HUES6 (cell line): ENCODE measurements around the gene EPB41L4B.
"Not testable (repeated sequence)": the region's sequence is repeated elsewhere in the genome, so short reads cannot be mapped to it uniquely, and the experiment has no call there.

Experiments
- H3K27ac ChIP-seq: 2 replicates; pipeline ENCODE4 v1.7.0; 2013; ENCODE audit warnings: low read depth, mild to moderate bottlenecking, low read length, inconsistent platforms
- H3K27me3 ChIP-seq: 2 replicates; pipeline ENCODE4 v1.6.1; 2013; ENCODE audit warnings: low read length; ENCODE audit not compliant: control insufficient read depth, insufficient read depth
- H3K36me3 ChIP-seq: 2 replicates; pipeline ENCODE4 v1.6.1; 2013; ENCODE audit warnings: low read length; ENCODE audit not compliant: control insufficient read depth, insufficient read depth
- H3K4me1 ChIP-seq: 2 replicates; pipeline ENCODE4 v1.6.1; 2013; ENCODE audit warnings: low read length; ENCODE audit not compliant: control insufficient read depth, insufficient read depth
- H3K4me3 ChIP-seq: 2 replicates; pipeline ENCODE4 v1.5.1; 2013; ENCODE audit warnings: low read depth, low read length
- H3K9ac ChIP-seq: one replicate; pipeline ENCODE4 v1.6.1; 2013; ENCODE audit warnings: mild to moderate bottlenecking, low read length
- H3K9me3 ChIP-seq: 2 replicates; pipeline ENCODE4 v1.6.1; 2013; ENCODE audit warnings: low read depth, low read length; ENCODE audit not compliant: control insufficient read depth, insufficient read depth

The EPB41L4B gene

DNA sequence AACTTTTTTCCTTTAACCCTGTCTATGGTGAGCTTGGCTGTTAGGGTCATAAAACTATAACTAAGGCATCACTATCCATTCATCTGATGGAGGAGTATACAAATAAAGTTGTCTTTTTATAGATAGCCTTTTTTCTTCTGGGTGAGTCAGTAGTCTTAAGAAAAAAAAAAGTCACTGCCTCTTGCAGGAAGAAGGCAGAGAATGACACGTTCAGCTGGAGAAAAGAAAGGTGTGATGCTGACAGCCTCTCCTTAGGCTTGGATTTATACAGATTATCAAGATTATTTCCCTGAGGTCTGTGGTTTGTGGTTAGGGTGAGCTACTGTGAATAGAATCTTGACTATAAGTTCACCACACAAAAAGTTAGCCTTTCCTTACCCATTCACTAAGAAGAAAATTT is 23.0 kb downstream of the EPB41L4B start:
- Histone ChIP-seq H3K4me3 (no peak overlapping the region), H3K9ac (no peak overlapping the region), H3K27ac (no peak overlapping the region), H3K36me3 (no peaks in the 10 kb centered on the region), H3K4me1 (no peaks in the 10 kb centered on the region), H3K27me3 (no peaks in the 10 kb centered on the region), H3K9me3 (no peaks in the 10 kb centered on the region)

DNA sequence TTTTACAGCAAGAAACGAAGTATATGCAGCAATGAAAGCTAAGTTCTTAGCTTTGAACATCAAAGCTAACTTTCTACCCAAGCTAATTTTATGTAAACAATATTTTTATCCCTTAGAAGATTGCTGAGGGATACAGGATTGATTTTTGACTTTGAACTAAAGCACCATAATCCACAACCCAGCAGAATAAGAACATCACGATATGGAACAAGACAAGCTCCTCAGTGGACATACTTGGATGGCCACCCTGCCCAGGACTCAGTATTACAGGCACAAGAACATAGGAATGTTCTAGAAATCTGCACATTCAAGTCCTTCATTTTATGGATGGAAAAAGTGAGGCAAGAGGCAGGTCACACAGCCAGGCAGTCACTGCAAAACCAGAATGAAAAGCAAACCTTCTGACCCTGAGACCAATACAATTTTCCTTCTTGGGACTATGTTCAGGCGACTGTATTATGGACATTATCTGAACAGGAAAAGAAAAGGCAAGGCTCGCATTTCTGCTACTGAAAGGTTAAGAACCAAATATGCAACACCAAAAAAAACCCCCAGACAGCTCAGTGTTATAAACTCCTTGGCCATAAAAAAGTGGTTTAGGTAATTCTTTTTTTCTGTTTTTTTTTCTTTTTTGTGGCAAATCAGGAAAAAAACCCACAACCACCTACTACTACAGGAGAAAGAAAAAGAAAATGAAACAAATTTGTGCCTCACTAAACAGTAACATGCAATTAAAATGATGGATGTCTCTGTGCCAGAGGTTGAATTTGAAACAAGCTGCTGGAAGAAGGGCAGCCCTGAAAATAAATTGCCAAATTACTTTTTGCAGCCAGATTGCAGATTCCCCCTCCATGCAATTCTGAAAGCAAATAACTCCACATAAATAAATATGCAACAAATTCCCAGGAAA is 25.4 kb downstream of the EPB41L4B start:
- no peaks in the 10 kb centered on the region for H3K9me3 ChIP-seq
- H3K9ac ChIP-seq: no peak overlapping the region
- H3K4me1 ChIP-seq: no peaks in the 10 kb centered on the region

DNA sequence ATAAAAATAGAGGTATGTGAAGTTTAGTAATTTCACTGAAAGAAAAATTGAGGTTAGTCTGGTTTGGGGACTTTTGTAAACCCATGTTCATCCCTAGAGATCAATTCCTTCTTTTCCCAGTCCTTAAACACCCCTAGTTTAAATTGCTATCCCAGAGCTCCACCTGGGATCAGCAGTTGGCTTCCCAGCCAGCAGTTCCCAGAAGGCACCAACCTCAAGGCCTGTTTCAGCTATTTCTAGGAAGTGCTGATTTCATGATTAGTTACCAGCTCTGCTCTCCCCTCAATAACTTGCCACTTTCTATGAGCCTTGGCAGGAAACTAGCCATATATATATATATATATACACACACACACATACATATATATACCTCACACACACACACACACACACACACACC is 30.5 kb downstream of the EPB41L4B start:
- peaks cover 7% of the 10 kb centered on the region; the same call in 1 of the 2 replicates for H3K4me1 ChIP-seq

More for the DNA sequence above, 25.4 kb downstream of the EPB41L4B start:
- Histone ChIP-seq H3K4me3 (no peak overlapping the region), H3K36me3 (no peaks in the 10 kb centered on the region), H3K27me3 (no peaks in the 10 kb centered on the region), H3K27ac (no peak overlapping the region)

DNA sequence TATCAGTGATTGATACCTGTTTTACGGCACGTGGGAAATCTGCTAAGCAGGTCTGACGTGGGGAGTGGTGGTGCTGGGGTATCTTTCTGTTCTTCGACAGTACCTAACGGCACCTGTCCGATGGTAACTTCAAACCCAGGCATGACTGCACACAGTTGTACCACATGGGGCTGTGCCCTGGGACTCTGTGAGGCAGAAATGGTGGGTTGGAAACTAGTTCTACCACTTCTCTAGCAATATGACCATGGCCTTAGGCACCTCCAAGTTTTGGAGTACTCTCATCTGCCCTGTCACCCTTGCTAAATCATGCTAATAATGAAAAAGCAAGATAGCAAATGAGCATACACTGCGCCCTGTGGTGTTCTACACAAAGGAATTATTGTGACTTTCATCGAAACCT is 30.9 kb downstream of the EPB41L4B start:
- no peak overlapping the region for H3K4me3 ChIP-seq
- no peaks in the 10 kb centered on the region for H3K9me3 ChIP-seq
- peaks cover 7% of the 10 kb centered on the region; the same call in 1 of the 2 replicates for H3K4me1 ChIP-seq
- H3K36me3 ChIP-seq: no peaks in the 10 kb centered on the region
- no peak overlapping the region for H3K27ac ChIP-seq
- H3K27me3 ChIP-seq: no peaks in the 10 kb centered on the region
- H3K9ac ChIP-seq: no peak overlapping the region

More for the DNA sequence above, 30.5 kb downstream of the EPB41L4B start:
- Histone ChIP-seq H3K9me3 (no peaks in the 10 kb centered on the region), H3K36me3 (no peaks in the 10 kb centered on the region), H3K4me3 (no peak overlapping the region), H3K27me3 (no peaks in the 10 kb centered on the region), H3K27ac (no peak overlapping the region), H3K9ac (no peak overlapping the region)

GRCh38 chr9:109289186-109289585 is 31.7 kb downstream of the EPB41L4B start:
- H3K4me1 ChIP-seq: peaks cover 7% of the 10 kb centered on the region; the same call in 1 of the 2 replicates
- H3K9me3 ChIP-seq: no peaks in the 10 kb centered on the region
- no peak overlapping the region for H3K27ac ChIP-seq
- no peaks in the 10 kb centered on the region for H3K27me3 ChIP-seq
- H3K36me3 ChIP-seq: no peaks in the 10 kb centered on the region
- no peak overlapping the region for H3K4me3 ChIP-seq
- no peak overlapping the region for H3K9ac ChIP-seq

DNA sequence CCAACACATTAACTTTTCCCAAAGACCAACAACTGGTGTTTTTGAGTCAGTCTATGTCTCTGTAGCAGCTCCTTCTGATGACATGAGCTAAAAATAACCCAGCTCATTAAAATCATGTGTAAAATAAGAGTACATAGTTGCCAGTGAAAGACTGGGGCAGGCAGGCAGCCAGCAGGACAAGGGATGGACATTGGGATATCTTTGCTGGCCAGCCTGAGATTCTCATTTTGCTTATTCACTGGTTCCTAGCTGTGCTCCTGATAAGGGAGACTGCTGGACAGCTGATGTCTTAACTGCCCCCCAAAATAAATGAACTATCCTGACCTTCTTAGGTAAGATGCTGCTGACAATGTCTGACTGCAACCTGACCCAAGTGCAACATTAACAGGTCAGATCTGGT is 33.9 kb downstream of the EPB41L4B start:
- Histone ChIP-seq H3K4me1 (peaks cover 7% of the 10 kb centered on the region; the same call in 1 of the 2 replicates), H3K36me3 (no peaks in the 10 kb centered on the region), H3K9ac (no peak overlapping the region), H3K27ac (no peak overlapping the region), H3K9me3 (no peaks in the 10 kb centered on the region), H3K4me3 (no peak overlapping the region), H3K27me3 (no peaks in the 10 kb centered on the region)

DNA sequence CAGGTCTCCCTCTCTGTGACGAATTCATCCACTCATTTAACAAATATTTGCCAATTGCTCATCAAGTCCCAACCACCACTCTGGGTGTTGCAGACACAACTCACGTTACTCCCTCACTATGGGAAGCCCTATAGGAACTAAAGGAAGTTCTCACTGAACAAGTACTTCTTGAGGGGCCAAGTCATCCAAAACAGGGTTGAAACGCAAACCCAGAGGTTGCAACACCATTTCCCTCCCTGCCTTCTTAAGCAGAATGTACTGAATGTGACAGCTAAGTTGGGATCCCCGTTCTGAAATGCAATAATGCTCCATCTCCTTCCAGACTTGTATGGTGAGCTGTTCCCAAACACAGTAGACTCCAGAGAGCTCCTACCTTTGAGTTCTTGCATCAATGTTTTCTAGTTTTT is 34.3 kb downstream of the EPB41L4B start:
- H3K9me3 ChIP-seq: no peaks in the 10 kb centered on the region
- H3K4me3 ChIP-seq: no peak overlapping the region
- H3K9ac ChIP-seq: no peak overlapping the region
- H3K27me3 ChIP-seq: no peaks in the 10 kb centered on the region
- no peaks in the 10 kb centered on the region for H3K36me3 ChIP-seq
- H3K4me1 ChIP-seq: peaks cover 7% of the 10 kb centered on the region; the same call in 1 of the 2 replicates
- H3K27ac ChIP-seq: no peak overlapping the region

GRCh38 chr9:109283672-109284071 is 37.2 kb downstream of the EPB41L4B start:
- not testable (repeated sequence) for H3K9me3 ChIP-seq, H3K4me1 ChIP-seq, H3K4me3 ChIP-seq, H3K27ac ChIP-seq, H3K9ac ChIP-seq, H3K36me3 ChIP-seq, H3K27me3 ChIP-seq

DNA sequence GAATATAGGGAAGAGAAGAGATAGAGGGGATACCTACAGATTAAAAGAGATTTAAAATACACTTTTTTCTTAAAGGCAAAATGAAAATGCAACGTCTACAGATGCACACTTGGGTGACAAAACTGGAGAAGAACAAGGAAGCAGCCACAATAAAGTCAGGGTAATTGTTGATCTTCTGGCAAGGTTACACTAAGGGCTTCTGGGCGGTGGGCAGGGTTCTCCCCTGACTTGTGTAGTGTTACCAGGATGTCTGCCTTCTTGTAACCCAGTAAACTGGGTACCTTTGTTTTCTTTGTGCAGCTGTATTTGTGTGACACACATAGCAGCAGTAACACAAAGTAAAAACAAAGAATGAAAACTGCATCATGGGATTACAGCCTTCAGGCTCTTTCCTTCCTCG is 37.8 kb downstream of the EPB41L4B start:
- Histone ChIP-seq H3K36me3 (peaks cover 3% of the 10 kb centered on the region; the same call in 1 of the 2 replicates), H3K4me1 (no peaks in the 10 kb centered on the region), H3K27ac (no peak overlapping the region), H3K27me3 (no peaks in the 10 kb centered on the region), H3K4me3 (no peak overlapping the region), H3K9me3 (no peaks in the 10 kb centered on the region), H3K9ac (no peak overlapping the region)

- H3K27me3 ChIP-seq: no peaks in the 10 kb centered on the region
- H3K9me3 ChIP-seq: no peaks in the 10 kb centered on the region
- H3K4me3 ChIP-seq: no peak overlapping the region
- peaks cover 3% of the 10 kb centered on the region; the same call in 1 of the 2 replicates for H3K36me3 ChIP-seq
- no peaks in the 10 kb centered on the region for H3K4me1 ChIP-seq
- H3K27ac ChIP-seq: no peak overlapping the region
- H3K9ac ChIP-seq: no peak overlapping the region
Observed at GRCh38 chr9:109282302-109282701, 38.6 kb downstream of the EPB41L4B start.

DNA sequence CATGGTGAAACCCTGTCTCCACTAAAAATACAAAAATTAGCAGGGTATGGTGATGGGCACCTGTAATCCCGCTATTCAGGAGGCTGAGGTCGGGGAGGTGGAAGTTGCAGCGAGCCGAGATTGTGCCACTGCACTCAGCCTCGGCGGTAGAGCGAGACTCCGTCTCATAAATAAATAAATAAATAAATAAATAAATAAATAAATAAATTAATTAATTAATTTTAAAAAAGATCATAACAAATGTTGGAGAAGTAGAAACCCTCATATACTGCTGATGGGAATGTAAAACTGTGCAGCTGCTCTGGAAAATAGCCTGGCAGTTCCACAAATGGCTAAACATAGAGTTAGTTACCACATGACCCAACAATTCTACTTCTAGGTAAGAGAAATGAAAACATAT is 39.3 kb downstream of the EPB41L4B start:
- H3K36me3 ChIP-seq: peaks cover 3% of the 10 kb centered on the region; the same call in 1 of the 2 replicates
- H3K27me3 ChIP-seq: no peaks in the 10 kb centered on the region
- H3K4me3 ChIP-seq: no peak overlapping the region
- H3K27ac ChIP-seq: no peak overlapping the region
- H3K9me3 ChIP-seq: no peaks in the 10 kb centered on the region
- no peaks in the 10 kb centered on the region for H3K4me1 ChIP-seq
- H3K9ac ChIP-seq: no peak overlapping the region
